CD4-positive, alpha-beta T cell treated with Interleukin-6 at 100 ng/mL for 8 hours (primary cell): ENCODE data around the gene SYT11.
"Not testable (repeated sequence)": the region's sequence is repeated elsewhere in the genome, so short reads cannot be mapped to it uniquely, and the experiment has no call there.

Experiments
- DNase-seq: peaks from one replicate; pipeline ENCODE4 v3.0.0-alpha.2; 2020; ENCODE audit warnings: mixed read lengths, low spot score

The SYT11 gene

GRCh38 chr1:155860970-155861510 is 1.7 kb downstream of the SYT11 start:
- DNase-seq: no peak

DNA sequence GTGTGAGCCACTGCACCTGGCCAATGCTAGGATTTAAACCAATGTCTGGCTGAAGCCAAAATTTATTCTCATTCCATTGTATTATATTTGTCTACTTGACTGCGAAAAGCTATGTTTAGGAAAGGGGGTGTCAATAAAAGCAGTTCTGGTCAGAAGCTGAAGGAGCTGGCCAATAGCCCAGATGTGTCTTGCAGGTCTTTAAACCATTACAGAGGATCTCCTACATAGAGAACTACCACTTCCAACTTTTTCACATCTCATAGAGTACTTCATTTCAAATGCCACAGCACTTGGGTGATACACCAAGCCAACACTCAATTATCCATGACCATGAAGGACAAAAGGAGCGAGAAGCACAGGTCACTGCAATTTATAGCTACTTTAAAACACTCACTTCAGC is 2.5 kb downstream of the SYT11 start:
- no peak for DNase-seq

DNA sequence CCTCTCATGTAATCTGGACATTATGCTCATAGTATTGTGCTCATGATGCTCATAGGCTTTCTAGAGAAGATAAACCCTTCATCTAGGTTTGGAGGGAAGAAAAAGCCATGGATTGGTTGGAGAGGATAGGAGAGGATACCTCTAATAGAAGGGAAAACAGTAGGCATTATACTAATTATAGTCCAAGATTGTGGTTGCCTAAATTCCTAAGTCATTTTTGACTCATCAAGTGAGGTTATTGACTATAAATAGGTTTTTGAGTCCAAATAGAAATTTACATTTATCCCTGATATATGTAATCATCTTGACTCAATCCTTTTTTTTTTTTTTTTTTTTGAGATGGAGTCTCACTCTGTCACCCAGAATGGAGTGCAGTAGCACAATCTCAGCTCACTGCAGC is 5.0 kb downstream of the SYT11 start:
- DNase-seq: no peak

DNA sequence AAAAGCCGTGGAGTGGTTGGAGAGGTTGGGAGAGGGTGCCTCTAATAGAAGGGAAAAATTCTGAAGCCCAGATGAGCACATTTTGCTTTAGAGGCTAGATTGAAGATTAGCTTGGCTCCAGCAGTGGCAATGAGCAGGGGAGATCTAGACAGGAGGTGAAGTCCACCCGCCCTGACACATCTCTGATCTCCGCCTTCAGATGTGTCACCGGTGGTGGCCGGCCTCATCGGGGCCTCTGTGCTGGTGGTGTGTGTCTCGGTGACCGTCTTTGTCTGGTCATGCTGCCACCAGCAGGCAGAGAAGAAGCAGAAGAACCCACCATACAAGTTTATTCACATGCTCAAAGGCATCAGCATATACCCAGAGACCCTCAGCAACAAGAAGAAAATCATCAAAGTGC is 8.4 kb downstream of the SYT11 start:
- no peak for DNase-seq

DNA sequence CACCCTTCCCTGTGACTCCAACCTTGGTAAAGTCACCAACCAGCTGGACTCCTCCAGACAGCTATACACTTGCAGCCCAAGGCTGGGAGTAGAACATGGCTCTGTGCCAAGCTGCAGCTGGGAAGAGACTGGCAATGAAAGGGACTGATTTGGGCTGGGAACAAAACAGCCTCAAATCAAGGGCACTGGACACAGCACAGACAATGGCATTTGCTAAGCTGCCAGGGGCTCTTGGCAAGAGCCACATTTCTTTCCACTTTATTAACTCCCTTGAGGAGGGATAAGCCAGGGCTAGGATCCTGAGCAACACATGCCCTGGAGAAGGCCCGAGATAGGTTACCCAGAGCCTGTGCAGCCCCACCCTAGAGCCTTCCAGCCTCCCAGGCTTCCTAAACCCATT is 12.0 kb downstream of the SYT11 start:
- DNase-seq: no peak

DNA sequence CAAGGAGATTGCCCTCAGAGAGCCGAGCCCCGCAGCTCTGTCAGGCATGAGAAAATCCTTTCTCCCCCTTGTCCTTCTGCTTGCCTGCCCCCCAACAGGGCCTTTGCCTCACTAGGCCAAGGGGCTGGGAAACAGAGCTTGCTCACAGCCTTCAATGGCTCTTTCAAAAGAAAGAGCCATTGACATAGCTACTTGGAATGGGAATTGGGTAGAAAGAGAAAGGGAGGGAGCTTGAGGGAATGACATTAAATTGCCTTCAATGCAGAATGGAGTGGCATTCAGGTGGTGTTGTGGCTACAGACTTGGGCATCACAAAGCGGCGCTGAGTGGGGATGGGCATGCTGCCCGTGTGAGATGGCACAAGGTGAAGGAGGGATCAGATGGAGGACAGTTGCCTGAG is 13.2 kb downstream of the SYT11 start:
- no peak for DNase-seq

GRCh38 chr1:155873860-155874259 is 14.5 kb downstream of the SYT11 start:
- no peak for DNase-seq

DNA sequence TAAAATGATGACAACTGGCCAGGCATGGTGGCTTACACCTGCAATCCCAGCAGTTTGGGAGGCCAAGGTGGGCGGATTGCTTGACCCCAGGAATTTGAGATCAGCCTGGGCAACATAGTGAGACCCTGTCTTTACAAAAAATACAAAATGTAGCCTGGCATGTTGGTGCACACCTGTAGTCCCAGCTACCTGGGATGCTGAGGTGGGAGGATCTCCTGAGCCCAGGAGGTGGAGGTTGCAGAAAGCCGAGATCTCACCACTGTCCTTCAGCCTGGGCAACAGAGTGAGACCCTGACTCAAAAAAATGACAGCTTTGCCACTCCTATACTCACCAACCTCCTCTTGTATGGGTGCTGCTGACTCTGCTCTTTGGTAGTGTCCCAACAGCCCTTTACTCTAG is 18.6 kb downstream of the SYT11 start:
- no peak for DNase-seq

DNA sequence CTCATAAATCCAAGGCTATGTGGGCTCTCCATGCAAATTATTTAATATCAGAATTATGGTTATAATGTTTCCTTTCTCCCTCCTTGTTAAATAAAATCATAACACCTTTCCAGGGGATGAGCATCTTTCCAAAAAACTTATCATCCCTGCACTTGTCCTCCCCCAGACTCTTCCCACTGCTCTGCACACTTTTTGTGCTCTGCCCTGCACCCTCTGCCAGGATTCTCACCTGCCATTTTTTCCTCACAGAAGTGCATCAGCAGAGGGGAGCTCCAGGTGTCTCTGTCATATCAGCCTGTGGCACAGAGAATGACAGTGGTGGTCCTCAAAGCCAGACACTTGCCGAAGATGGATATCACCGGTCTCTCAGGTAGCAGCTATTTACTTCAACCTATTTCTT is 20.9 kb downstream of the SYT11 start:
- DNase-seq: no peak

DNA sequence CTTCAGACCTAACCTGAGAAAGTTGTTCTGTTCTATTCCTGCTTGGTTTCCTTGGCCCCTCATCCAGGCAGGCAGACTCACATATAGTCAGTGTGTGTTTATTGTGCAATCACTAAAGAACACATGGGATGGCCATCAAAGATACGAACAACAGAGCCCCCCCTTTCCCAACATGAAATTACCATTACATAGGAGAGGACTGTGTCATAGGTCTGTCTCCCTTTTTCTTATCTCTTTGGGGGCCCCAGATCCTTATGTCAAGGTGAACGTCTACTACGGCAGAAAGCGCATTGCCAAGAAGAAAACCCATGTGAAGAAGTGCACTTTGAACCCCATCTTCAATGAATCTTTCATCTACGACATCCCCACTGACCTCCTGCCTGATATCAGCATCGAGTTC is 21.6 kb downstream of the SYT11 start:
- DNase-seq: no peak

DNA sequence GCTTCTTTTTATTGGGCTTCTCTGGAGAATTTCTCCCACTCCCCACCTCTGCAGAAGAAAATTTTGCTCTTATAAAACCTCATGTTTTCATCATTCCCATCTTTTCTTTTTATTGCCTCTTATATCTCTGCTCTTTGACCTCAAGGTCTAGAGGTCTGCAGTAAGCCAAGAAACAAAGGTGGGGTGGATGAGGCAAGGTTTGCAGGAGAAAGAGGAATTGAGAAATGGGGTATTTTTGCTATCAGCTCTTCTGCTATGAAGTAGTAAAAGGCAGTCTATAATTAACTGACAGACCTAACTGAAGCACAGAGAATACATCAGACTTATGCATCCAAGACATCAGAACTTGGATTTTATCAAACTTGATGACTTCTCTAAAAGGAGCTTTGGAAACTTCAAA is 22.9 kb downstream of the SYT11 start:
- no peak for DNase-seq

- DNase-seq: no peak
These were observed 23.4 kb downstream of the SYT11 start for GRCh38 chr1:155882766-155883165.

GRCh38 chr1:155884031-155884960 is 24.9 kb downstream of the SYT11 start:
- no peak for DNase-seq

DNA sequence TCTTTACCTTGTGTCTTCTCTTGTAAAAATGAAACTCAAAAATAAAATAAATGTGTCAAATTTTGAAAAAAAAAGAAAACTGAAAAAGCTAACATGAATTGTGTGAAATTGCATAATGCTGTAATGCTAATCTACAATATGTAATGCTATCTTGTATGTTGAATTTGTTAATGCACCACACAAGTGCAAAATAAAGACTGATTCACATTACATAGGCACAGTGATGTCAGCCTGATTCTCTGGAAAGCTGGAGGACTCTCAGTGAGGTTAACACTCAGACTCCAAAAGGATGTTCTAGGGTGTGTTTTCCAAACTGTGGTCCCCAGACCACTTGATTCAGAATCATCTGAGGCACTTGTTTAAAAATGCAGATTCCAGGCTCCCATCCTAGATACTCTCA is 25.6 kb downstream of the SYT11 start:
- no peak for DNase-seq

DNA sequence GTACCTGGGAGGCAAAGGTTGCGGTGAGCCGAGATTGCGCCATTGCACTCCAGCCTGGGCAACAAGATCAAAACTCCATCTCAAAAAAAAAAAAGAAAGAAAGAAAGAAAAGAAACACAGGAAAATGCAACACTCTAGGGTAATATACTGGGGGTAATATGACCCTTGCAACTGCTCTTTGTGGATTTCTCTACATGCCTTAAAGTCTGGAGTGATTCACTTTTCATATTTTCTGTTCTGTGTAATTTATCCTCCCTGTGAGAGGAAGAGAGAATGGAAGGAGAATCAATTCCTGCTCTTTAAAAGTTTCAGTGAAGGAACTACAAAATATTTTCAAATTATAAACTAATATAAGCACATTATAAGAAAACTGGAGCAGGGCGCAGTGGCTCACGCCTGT is 29.1 kb downstream of the SYT11 start:
- DNase-seq: no peak

- no peak for DNase-seq
These were observed 30.2 kb downstream of the SYT11 start for GRCh38 chr1:155889566-155889965.

DNA sequence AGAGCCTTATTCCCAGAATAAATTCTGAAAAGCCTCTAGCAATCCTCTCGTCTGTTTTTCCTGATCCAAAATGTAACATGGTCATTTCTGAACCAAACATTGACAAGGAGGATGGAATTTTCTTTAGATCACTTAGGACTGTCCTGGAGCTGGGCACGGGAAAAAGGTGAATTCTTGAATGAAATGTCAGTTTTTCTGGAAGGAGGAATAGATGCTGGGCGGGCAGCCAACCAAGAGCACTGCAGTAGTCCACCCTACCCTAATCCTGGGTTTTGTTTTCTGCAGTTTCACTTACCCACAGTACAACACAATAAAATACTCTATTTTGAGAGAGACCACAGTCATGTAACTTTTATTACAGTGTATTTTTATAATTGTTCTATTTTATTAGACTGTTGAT is 30.9 kb downstream of the SYT11 start:
- no peak for DNase-seq

DNA sequence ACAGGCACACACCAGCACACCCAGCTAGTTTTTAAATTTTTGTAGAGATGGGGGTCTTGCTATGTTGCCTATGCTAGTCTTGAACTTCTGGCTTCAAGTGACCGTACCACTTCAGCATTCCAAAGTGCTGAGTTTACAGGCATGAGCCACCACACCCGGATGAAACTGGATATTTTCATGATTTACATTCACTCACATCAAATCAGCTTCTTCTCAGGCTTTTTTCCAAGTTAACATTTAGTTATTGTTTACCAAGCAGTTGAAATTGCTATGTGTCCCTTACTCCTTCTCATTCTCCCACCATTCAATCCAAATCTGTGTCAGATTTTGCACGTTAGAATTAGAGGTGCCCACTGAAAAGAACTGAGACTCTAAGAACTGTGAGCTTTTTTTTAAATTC is 33.4 kb downstream of the SYT11 start:
- no peak for DNase-seq

DNA sequence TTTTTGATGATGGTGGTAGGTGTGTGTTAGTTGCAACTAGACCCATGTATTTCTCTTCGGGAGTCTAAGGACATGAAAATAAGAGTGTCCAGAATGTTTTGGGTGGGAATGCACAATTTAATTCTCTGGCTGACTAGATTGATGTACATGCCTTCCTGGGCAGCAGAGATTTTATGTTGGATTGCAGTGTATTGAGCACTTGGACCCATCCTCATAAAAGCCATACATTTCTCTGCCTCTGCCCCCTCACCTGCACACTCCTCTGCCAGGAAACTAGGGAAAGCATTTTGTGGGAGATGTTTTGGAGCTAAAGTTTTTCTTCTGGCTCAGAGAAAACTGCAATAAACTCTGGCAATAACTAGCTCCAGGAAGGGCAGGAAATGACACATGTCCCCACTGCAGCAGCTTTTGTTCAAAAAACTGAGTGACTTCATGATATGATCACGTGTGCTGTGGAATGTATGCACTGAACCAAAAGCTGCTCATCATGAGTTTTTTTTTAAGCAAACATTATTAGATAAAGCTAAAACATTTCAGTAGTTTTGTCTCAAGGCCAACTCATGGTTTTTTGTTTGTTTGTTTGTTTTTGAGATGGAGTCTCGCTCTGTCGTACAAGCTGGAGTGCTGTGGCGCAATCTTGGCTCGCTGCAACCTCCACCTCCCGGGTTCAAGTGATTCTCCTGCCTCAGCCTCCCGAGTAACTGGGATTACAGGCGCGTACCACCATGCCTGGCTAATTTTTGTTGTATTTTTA is 34.2 kb downstream of the SYT11 start:
- peak; percentile 40 for DNase-seq

- DNase-seq: not testable (repeated sequence)
These were observed 36.2 kb downstream of the SYT11 start for GRCh38 chr1:155895617-155896016.

DNA sequence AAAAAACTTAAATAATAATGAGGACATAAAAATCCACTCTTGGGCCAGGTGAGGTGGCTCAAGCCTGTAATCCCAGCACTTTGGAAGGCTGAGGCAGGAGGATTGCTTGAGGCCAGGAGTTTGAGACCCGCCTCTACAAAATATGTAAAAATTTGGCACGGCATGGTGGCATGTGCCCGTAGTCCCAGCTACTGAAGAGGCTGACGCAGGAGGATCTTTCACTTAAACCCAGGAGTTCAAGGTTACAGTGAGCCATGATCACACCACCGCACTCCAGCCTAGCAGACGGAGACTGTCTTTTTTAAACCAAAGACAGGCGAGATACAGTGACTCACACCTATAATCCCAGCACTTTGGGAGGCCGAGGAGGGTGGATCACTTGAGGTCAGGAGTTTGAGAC is 37.1 kb downstream of the SYT11 start:
- DNase-seq: not testable (repeated sequence)

DNA sequence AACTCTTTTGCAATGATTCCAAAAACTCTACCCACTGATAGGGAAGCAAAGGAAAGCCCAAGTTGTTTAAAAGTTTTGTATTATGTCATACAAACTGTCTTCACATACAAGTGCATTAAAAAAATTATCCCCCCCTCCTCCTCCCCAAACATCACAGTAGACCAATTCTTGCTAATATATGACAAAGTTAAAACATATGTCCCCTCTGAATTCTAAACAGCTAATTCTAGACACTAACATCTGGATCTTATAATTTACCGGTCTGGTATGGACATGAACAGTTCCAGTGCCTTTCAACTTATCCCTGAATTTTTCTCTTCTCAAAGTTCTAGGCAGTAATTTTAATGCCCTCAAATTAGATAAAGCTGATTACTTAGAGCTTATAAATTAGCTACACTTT is 38.4 kb downstream of the SYT11 start:
- DNase-seq: no peak

GRCh38 chr1:155898888-155899287 is 39.5 kb downstream of the SYT11 start:
- DNase-seq: no peak
